Mammary epithelial cell (primary cell): ENCODE measurements around the gene MGAT4A.

ENCODE experiments used
- CTCF ChIP-seq, 2 donors: IDR thresholded peaks in 1 of 2; conservative IDR thresholded peaks in 1 of 2; 2 replicates each; pipeline ENCODE4 v1.5.1; 2011 to 2012; ENCODE audit warnings: inconsistent platforms in 2 of 2, low read length in 2 of 2, mild to moderate bottlenecking in 2 of 2, control low read depth in 1 of 2, low read depth in 1 of 2; ENCODE audit not compliant: insufficient read depth in 1 of 2; ENCODE audit errors: extremely low read depth in 1 of 2
- EZH2 ChIP-seq: IDR thresholded peaks from 2 replicates; pipeline ENCODE4 v1.6.1; 2012; ENCODE audit warnings: low read length, inconsistent platforms, borderline replicate concordance

DNA sequence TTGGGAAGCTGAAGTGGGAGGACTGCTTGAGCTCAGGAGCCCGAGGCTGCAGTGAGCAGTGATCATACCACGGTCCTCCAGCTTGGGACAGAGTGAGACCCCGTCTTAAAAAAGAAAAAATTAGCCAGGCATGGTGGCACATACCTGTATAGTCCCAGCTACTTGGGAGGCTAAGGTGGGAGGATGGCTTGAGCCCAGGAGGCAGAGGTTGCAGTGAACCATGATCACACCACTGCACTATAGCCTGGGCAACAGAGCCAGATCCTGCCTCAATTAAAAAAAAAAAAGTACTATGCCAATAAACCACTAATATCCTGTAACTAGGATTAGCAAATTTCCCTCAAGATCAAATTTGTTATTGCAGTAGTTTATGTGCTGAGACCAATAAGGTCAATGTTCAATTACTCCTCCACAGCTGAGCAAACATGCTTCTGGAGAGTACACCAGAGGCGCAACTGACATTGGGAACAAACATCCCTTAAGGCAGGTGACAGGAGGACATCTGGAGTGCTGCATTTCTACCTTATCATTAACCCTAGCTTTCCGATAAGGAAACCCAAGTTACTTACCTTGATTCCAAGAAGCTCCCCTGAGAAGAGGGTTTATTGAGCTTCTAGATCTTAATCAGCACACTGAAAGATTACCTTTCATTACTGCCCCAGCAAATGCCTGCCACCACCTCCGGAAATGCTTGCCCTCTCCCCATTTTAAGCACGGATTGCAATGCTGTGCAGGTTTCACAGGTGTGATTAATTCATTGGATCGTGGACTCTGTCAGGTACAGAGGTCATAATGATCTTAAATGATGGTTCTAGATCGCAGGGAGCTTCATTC is 26.2 kb downstream of the MGAT4A start:
- TF ChIP-seq CTCF (conservative IDR thresholded peaks at IDR 0.05 in 1 of 2, IDR thresholded peaks at IDR 0.05 in 1 of 2; ENCODE audit: extremely low read depth in 1 of 2, insufficient read depth in 1 of 2, low read depth in 1 of 2, low read length in 2 of 2) (no peak), EZH2 (no peak)
